NK-92 (cell line): ENCODE data around the gene TTYH3.
"Not testable (repeated sequence)": the region's sequence is repeated elsewhere in the genome, so short reads cannot be mapped to it uniquely, and the experiment has no call there.

Source experiments
- DNase-seq: peaks from one replicate; lab custom pipeline; 2025; ENCODE audit not compliant: unreplicated experiment; lab: John Stamatoyannopoulos, UW

Gene TTYH3

DNA sequence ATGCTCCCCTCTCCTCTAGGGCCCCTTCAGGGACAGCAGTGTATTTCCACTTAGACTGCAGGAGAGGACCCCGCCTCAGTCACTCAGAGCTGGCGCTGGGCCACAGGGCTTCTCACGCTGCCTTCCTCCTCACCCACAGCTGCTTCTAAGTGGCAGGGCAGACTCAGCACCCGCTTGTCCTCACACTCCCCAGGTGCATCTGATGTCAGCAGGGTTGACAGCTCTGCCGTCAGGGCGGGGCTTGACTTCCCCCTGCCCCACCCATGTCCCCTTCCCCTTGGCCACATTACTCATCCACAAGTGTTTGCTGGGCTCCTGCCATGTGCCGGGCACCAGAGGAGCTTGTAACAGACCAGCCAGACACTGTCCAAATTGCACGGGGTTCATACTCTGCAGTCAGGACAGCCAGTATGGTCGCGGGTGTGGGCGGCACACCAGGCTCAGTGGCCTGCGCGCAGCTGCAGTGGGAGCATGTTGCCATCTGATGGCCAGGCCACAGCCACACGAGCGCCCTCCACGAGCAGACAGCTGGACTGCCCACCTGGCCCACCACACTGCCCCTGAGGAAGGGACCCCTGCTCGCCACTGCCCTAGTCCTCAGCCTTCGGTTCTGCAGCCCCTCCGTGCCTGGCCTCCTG, 29.3 kb upstream of the TTYH3 start:
- DNase-seq: no peak

GRCh38 chr7:2603044-2603965, 28.5 kb upstream of the TTYH3 start:
- no peak for DNase-seq

DNA sequence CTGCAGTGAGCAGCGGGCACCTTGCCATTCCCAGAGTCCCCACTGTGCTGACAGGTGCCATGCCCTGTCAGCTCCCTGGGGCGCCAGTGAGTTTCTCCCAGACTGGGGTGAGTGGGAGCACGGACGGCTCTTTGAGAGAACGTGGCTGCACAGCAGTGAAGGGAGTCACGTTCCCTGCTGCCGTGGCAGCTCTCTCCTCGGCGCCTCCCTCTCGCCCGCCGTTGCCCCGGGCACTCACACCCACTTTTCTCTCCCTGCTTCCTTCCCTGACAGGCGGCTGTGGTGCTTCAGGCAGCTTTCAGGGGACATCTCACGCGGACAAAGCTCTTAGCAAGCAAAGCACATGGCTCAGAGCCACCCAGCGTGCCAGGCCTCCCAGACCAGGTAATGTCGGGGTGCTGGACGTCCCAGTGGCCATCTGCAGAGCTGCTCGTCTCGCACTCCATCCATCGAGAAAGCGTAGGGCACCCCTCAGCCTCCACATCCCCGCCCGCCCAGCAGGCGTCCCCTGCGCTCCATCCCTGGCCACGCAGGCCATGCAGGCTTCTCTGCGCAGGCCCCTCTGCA, 27.1 kb upstream of the TTYH3 start:
- DNase-seq: no peak

GRCh38 chr7:2605608-2606538, 25.9 kb upstream of the TTYH3 start:
- DNase-seq: no peak

DNA sequence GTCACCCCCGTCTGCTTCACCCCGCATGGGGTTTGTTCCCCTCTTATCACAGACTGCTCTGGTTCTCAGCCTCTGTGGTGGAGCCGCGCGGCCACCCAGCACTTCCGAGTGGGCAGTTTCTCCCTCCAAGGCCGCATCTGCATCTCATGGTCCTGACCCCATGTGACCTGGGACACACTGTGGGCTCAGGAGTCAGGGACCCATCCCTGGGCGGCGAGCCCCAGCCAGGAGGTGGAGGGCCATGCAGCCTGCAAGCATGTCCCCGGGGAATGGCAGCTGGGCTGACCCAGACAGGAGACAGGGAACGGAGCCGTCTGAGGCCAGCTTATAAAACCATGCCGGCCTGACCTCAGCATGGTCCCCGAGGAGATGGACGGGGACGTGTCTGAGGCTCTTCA, 25.2 kb upstream of the TTYH3 start:
- DNase-seq: no peak

DNA sequence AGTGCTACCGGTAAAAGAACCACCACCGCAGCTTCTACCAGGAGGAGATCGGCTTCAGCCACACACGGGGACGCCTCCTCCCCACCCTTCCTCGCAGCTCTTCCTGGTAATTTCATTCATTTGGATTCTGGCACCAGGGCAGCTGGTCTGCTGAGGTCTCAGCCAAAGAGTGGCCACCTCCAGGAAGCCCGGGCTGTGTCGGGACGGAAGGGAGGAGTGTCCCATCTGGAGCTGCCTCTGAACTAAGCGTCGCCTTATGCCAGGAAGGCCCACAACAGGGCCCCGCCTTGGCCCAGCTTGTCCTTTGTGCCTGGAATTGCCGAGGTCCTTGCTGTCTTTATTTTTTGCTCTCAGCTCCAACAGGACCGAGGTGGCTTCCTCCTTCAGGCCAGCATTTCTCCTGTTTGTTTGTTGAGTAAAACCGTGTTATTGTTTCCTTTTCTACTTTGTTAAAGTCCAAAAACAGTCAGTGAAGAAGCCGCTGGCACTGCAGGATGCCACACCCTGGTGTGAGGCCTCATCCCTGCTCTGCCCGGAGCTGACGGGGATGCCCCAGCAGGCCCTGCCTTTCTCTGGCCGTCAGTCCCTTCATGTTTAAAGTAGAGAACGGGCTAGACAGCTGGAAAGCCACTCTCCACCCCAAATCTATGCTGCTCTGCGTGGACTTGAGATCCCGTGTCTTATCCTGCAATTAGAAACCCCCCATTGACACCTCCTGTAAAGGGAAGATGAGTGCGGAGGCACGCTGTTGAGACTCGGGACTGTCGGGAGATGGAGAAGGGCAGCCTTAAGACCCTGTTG, 24.5 kb upstream of the TTYH3 start:
- no peak for DNase-seq

DNA sequence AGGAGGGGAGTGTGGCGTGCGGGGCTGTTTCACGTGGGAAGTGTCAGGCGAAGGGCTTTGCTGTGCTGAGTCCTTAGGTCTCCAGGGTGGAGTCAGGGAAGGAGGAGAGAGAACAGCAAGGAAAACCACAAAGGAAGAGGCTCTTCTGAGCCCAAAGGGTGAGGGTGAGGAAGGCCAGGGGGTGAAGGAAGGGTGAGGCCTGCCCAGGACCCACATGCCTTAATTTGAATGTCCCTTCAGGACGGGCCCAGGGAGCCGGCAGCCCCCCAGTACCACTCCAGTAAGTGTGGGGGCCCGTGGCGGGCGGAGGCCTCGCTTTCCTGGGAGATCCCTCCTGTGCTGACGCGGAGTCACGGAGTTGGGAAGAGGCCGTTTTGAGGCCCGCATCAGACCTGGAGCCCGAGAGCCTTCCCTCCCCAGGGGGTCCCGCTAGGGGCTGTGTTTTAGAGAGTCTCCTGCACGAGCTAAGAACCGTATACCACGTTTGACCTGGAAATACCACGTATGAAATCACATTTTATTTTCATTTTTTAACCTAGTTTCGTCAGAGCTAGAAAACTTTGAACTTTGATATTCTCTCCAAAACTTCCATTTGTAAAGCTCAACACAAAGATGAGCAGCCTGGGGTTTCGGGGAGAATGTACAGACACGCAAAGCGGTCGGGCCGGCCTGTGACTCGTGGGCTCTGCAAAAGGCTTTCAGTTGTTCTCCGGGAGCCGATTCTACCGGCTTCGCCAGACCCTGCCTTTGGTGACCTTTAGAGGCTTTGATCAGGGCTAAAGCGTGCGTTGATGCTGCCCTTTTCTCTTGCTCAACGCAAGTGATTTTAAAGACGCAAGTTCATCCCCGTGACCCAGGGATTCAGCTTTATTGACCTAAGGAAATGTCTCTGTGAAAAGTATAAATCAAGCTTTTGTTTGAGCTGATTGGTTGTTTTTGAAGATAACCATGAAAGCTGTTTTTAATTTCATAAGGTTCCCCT, 23.6 kb upstream of the TTYH3 start:
- no peak for DNase-seq

- DNase-seq: no peak
Observed at GRCh38 chr7:2608921-2609411, 22.8 kb upstream of the TTYH3 start.

GRCh38 chr7:2609646-2610045, 22.1 kb upstream of the TTYH3 start:
- DNase-seq: not testable (repeated sequence)

- no peak for DNase-seq
Observed at GRCh38 chr7:2610466-2610865, 21.3 kb upstream of the TTYH3 start.

DNA sequence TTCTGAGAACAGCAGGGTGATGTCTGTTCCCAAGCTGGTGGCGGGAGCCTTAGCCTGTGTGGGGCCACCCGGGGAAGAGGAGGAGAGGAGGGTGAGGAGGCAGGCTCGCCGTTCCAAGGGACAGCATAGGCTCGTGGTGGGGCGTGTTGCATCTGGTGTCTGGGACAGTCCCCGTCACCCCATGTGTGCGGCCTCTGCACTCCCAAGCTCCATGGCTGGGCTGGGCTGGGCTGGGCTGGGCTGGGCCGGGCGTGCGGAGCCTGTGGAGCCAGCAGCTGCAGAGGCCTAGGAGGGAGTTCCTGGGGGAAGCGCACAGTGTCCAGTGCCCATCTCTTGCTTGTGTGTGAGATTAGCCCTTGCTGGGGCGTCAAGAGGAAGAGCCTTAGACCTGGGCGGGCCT, 20.9 kb upstream of the TTYH3 start:
- no peak for DNase-seq

DNA sequence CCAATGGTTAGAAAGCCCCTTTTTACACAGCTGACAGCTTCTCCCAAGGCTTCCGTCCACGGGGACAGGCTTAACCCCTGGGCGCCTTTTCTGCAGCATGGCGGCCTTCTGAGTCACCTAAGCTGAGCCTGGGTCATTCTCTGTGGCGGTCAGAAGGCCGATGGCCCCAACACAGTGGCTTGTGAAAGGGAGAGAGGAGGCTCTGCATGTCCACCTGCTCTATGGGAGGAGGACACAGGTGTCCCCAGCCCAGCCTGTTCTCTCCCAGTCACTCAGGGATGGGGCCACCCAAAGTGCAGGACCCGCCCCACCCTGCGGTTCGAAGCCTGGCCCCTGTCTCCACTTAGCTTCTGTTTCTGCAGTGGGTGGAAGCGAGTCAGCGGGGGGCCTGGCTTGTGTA, 20.4 kb upstream of the TTYH3 start:
- DNase-seq: no peak

DNA sequence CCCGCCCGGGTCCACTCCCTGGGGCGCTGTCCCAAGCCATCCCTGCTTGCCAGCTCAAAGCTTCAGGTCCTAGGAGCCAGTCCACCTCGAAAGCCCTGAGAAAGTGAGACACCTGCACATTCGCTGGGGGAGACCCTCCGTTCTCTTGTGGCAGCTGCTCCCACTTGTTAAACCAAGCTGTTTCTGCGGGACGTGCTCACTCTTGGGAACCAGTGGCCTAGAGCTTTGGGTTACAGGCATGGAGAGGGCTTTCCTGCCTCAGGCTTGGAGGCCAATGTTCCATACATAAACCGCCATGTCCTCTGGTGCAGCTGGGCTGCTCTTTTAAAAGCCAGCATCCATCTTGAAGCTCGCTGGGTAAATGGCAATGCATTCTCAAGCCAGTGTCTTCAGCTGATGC, 19.9 kb upstream of the TTYH3 start:
- no peak for DNase-seq

- DNase-seq: no peak
Observed at GRCh38 chr7:2612445-2613097, 19.2 kb upstream of the TTYH3 start.

- DNase-seq: no peak
Observed at GRCh38 chr7:2613098-2613930, 18.5 kb upstream of the TTYH3 start.

GRCh38 chr7:2613931-2614600, 17.7 kb upstream of the TTYH3 start:
- no peak for DNase-seq
